ENCODE data around the gene C1QL2.

Gene C1QL2

GRCh38 chr2:119137502-119137901 is 21.0 kb downstream of the C1QL2 start:
- DNase-seq (ENCODE audit: low read depth), result no peak

GRCh38 chr2:119136872-119137271 is 21.7 kb downstream of the C1QL2 start:
- no peak for DNase-seq (ENCODE audit: low read depth)

- DNase-seq (ENCODE audit: low read depth), result no peak
These were observed 22.5 kb downstream of the C1QL2 start for GRCh38 chr2:119136093-119136492.

- no peak for DNase-seq (ENCODE audit: low read depth)
These were observed 23.8 kb downstream of the C1QL2 start for GRCh38 chr2:119134775-119135174.

GRCh38 chr2:119126650-119127049 is 31.9 kb downstream of the C1QL2 start:
- DNase-seq (ENCODE audit: low read depth), result no peak

- no peak for DNase-seq (ENCODE audit: low read depth)
These were observed 35.2 kb downstream of the C1QL2 start for GRCh38 chr2:119123389-119123788.

GRCh38 chr2:119122663-119123062 is 35.9 kb downstream of the C1QL2 start:
- DNase-seq (ENCODE audit: low read depth), result no peak

DNA sequence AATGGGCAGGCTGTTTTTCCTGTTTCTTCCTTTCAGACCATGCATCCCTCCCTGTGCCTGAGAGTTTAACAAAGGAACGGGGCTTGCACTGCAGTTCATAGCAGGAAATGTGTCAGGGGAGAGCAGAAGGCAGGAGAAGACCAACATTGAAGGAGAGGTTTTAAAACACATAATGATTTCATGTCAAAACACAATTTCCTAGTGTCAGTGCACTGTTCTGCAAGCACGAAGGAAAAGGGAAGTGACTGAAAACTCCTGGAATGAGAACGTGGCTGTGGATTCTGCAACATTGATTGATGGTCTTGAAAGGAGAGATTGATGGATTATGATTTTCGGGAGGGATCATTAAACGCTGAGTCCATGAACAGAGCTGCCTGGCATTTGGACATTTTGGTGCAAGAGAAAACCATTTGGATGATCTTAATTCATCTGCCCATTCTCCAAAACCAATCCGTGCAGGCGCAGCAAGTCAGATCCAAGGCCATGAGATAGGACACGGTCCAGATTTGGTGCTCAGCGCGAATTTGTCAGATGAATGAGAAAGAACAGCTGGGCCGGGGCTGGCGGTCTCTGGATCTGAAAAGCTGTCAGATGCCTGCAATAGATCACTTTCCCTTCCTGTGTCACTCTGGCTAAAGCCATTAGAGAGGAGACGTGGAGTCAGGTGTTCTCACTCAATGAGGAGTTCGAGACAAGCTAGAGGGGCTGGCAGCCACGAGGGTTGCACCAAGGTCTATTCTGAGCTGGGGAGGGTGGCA is 38.4 kb downstream of the C1QL2 start:
- no peak for DNase-seq (ENCODE audit: low read depth)

- DNase-seq (ENCODE audit: low read depth), result no peak
These were observed 39.3 kb downstream of the C1QL2 start for GRCh38 chr2:119119076-119119785.

GRCh38 chr2:119117891-119118882 is 40.4 kb downstream of the C1QL2 start:
- DNase-seq (ENCODE audit: low read depth), result no peak

DNA sequence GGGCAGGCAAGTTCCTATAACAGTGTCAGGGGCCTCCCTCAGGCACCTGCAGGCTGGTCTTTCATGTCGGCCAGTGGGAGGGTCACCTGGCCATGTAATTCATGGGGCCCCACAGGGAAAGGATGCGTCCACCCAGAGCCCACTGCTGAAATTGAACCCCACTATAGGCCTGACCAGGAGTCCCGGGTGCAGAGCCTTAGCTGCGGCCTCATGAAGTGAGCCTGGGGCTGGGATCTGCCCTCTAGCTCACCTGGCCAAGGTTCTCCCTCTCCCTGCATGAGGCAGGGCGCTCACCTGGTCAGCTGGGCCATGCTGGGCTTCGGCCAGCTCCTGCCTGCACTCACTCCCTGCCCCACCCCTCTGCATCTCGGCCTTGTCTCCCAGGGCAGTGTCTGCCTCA is 41.1 kb downstream of the C1QL2 start:
- no peak for DNase-seq (ENCODE audit: low read depth)

DNA sequence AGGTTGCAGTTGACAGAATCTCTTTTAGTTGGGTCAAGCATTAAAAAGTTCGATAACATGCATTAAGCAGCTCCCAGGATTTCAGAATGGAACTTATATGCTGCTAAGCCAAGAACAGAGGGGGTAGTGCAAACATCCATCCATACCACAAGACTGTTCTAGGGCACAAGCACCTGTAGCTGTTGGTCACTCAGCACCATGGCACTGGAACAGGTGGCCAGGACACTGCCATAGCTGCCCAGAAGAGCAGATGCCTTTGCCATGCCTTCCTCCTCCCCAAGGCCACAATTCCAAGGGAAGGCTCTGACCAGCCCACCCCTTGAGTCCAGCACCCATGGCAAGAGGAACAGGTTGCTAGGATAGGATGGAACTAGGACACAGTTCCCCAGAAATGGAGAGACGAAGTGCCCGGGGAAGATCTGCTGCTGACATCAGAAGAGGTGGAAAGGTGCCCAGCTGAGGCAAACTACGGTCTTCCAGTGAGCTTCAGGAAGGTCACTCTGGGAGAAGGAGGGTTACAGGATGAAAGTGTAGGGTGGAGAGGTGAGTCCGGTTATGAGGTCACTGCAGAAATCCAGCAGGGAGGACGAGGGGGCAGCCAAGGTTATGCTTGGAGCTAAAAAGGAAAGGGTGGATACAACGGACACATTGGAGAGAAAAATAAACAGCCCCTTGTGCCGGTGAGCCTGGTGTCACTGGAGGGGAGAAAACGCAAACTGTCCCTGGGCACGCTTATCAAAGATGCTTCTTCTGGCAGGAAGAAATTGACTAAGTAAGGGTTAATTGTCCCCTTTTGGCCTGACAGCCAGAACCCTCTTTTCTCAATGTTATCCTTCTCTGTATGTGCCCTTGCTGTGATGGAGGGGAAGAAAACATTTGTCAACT is 41.9 kb downstream of the C1QL2 start:
- no peak for DNase-seq (ENCODE audit: low read depth)

- DNase-seq (ENCODE audit: low read depth), result no peak
These were observed 44.3 kb downstream of the C1QL2 start for GRCh38 chr2:119114266-119114665.

- DNase-seq (ENCODE audit: low read depth), result no peak
These were observed 45.1 kb downstream of the C1QL2 start for GRCh38 chr2:119113489-119113770.

DNA sequence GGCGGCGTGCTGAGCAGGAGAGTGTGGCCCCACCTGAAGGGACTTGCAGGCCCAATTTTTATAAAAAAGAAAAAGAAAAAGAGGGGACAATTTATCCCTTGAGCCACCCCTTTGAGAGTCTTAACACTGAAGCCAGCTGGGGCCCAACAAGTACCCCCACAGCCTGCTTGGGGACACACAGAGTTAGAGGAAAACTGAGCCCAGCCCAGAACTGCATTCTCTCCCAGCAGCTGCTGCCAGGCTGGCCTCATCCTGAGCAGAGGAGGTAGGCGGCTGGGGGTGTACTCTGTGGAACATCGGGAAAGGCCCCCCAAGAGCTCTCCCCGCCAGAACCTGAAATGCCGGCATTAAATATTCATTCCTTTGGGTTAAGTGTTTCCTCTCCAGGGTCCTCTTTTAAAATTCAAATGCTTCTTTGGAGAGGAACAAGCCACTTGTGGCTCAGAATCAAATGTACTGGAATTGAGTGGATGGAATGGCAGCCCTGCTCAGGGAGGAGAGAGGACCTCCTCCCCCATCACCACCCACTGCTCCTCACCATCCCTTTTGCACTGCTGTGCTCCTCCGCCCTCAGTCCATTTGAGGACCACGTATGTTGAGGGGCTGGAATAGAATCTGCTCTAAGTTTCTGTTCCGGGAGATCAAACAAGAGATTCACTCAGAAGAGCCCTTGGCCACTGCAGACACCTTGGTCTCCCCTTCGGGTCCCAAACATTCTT is 45.6 kb downstream of the C1QL2 start:
- DNase-seq (ENCODE audit: low read depth), result no peak

- no peak for DNase-seq (ENCODE audit: low read depth)
These were observed 46.3 kb downstream of the C1QL2 start for GRCh38 chr2:119112230-119112629.

GRCh38 chr2:119111115-119111975 is 47.2 kb downstream of the C1QL2 start:
- DNase-seq (ENCODE audit: low read depth), result no peak

DNA sequence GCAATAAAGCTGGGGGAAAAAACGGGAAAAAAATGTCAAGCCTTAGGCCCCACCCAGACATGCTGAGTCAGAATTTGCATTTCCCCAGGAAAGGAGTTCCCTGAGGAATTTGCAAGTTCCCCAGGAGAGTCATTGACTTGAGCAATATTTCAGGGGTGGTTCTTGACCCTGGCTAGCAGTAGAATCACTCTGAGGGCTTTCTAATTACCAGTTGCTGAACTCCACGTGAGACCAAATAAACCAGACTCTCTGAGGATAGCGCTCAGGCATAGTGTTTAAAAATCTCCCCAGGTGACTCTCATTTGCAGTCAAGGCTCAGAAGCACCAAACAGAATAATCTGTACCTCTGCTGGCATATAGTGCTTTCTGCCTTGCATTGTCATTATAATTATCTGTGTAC is 48.7 kb downstream of the C1QL2 start:
- DNase-seq (ENCODE audit: low read depth), result no peak

- no peak for DNase-seq (ENCODE audit: low read depth)
These were observed 50.4 kb downstream of the C1QL2 start for GRCh38 chr2:119108186-119108585.

DNA sequence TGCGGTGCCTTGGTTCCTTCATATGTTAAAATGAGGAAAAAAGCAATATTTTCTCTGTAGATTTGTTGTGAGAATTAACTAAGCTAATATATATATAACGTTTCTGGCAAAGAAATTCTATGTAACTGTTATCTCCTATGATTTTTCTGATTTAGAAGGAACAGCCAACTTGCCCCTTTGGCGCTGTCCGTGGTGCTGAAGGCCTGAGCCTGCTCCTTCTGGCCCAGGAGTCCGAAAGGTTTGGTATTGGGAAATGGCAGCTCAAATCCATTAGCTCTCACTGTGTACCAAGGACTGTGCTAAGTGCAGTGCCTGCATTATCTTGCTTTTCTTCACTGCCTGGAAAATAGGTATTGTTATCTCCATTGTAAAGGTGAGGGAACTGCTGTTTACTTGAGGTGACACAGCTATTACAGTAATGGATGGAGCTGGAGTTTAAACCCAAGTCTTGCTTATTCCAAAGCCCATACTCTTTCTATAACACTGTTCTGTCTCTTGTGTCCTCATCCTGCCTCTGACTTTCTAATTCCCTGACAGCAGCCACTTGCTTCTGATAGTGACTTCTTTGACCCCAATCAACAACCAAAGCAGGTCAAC is 52.2 kb downstream of the C1QL2 start:
- no peak for DNase-seq (ENCODE audit: low read depth)
